Retina (tissue), 1 donor: ENCODE results near the gene PIP5K1C.
A peak's percentile ranks its signal among the peaks of the same experiment; 100 is the strongest.
"Not testable (repeated sequence)": the region's sequence is repeated elsewhere in the genome, so short reads cannot be mapped to it uniquely, and the experiment has no call there.

Experiments
- DNase-seq: peaks from one replicate; pipeline ENCODE4 v3.0.0-alpha.2; 2016

Gene PIP5K1C

GRCh38 chr19:3642987-3643673, 57.1 kb downstream of the PIP5K1C start:
- DNase-seq, result no peak

GRCh38 chr19:3642296-3642695, 58.0 kb downstream of the PIP5K1C start:
- no peak for DNase-seq

GRCh38 chr19:3641515-3642269, 58.6 kb downstream of the PIP5K1C start:
- DNase-seq, result no peak

- DNase-seq, result no peak
Observed at GRCh38 chr19:3639479-3639878, 60.8 kb downstream of the PIP5K1C start.

- no peak for DNase-seq
Observed at GRCh38 chr19:3638208-3639193, 61.8 kb downstream of the PIP5K1C start.

GRCh38 chr19:3637621-3638020, 62.6 kb downstream of the PIP5K1C start:
- DNase-seq, result no peak

GRCh38 chr19:3636962-3637361, 63.3 kb downstream of the PIP5K1C start:
- DNase-seq, result no peak

GRCh38 chr19:3636506-3636905, 63.8 kb downstream of the PIP5K1C start:
- DNase-seq, result no peak

- no peak for DNase-seq
Observed at GRCh38 chr19:3634496-3635045, 65.7 kb downstream of the PIP5K1C start.

- DNase-seq, result no peak
Observed at GRCh38 chr19:3633559-3633988, 66.7 kb downstream of the PIP5K1C start.

- no peak for DNase-seq
Observed at GRCh38 chr19:3632739-3633558, 67.3 kb downstream of the PIP5K1C start.

GRCh38 chr19:3632098-3632497, 68.2 kb downstream of the PIP5K1C start:
- no peak for DNase-seq

GRCh38 chr19:3631053-3631861, 69.0 kb downstream of the PIP5K1C start:
- DNase-seq, result no peak

- DNase-seq, result not testable (repeated sequence)
Observed at GRCh38 chr19:3628766-3629165, 71.5 kb downstream of the PIP5K1C start.

- no peak for DNase-seq
Observed at GRCh38 chr19:3627351-3627723, 72.9 kb downstream of the PIP5K1C start.

- DNase-seq, result peak; percentile 100
Observed at GRCh38 chr19:3626473-3627350, 73.6 kb downstream of the PIP5K1C start, which contains the start of gene CACTIN. CACTIN (minus strand) TSS chr19:3626790; CDS start chr19:3626762, 28 bp downstream.

GRCh38 chr19:3625996-3626472, 74.2 kb downstream of the PIP5K1C start:
- no peak for DNase-seq

GRCh38 chr19:3623716-3624115, 76.6 kb downstream of the PIP5K1C start:
- no peak for DNase-seq

- no peak for DNase-seq
Observed at GRCh38 chr19:3622224-3622623, 78.0 kb downstream of the PIP5K1C start.

- no peak for DNase-seq
Observed at GRCh38 chr19:3621689-3622088, 78.6 kb downstream of the PIP5K1C start.
